IPS-18a (cell line): ENCODE results near the gene ANKK1.

ENCODE experiments used
- H3K27ac ChIP-seq: one replicate; pipeline ENCODE4 v1.5.1; 2013; ENCODE audit warnings: low read length
- H3K27me3 ChIP-seq: one replicate; pipeline ENCODE4 v1.6.1; 2013; ENCODE audit warnings: mild to moderate bottlenecking, low read length; ENCODE audit not compliant: control insufficient read depth, insufficient read depth
- H3K36me3 ChIP-seq: one replicate; pipeline ENCODE4 v1.6.1; 2013; ENCODE audit warnings: low read depth, low read length; ENCODE audit not compliant: control insufficient read depth
- H3K4me1 ChIP-seq: one replicate; pipeline ENCODE4 v1.6.1; 2013; ENCODE audit warnings: low read depth, low read length; ENCODE audit not compliant: control insufficient read depth
- H3K4me3 ChIP-seq: one replicate; pipeline ENCODE4 v1.5.1; 2013; ENCODE audit warnings: low read length
- H3K9ac ChIP-seq: one replicate; pipeline ENCODE4 v1.6.1; 2013; ENCODE audit warnings: mild to moderate bottlenecking, low read length, moderate library complexity
- H3K9me3 ChIP-seq: one replicate; pipeline ENCODE4 v1.6.1; 2013; ENCODE audit warnings: low read depth, low read length; ENCODE audit not compliant: control insufficient read depth

Gene ANKK1

DNA sequence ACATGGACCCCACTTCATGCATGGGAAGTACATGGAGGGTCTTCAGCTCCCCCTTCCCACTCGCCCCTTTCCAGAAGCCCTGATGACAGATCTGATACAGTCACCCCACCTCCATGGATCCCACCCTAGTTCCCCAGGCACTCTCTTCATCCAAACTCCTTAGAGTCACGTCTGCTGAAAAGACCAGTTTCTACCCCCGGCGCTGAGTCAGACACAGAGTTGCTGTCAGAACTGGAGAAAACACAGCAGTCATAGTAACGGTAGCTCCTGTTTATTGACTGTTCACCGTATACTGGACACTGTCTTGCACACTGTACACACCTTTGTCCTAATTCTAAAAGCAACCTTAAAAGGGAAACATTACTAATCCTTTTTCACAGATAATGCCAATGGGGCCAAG, 58.5 kb downstream of the ANKK1 start:
- no peak overlapping the region for H3K27ac ChIP-seq
- no peak overlapping the region for H3K9ac ChIP-seq
- H3K4me1 ChIP-seq = no peaks in the 10 kb centered on the region
- no peaks in the 10 kb centered on the region for H3K36me3 ChIP-seq
- no peaks in the 10 kb centered on the region for H3K27me3 ChIP-seq
- no peak overlapping the region for H3K4me3 ChIP-seq
- no peaks in the 10 kb centered on the region for H3K9me3 ChIP-seq

DNA sequence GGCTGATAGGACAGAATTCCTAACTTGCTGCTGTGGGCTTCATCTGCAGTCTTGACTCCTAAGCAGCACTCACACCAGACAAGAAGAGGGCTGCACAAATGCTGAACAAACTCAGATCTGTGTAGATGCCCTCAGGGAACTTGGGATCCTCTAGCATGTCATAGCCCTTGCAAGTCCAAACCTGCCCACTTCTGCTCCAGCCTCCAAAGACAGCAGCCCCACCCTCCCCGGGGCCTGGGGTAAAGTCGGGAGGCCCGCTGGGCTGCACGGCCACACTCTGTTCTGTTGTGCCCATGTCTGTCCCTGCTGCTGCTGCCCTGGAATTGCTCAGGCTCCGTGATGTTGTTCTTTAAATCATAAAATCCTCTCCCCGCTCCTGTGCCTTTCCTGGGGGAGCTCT, 59.4 kb downstream of the ANKK1 start:
- Histone ChIP-seq H3K36me3 (no peaks in the 10 kb centered on the region), H3K4me3 (no peak overlapping the region), H3K4me1 (no peaks in the 10 kb centered on the region), H3K27ac (no peak overlapping the region), H3K9ac (no peak overlapping the region), H3K9me3 (no peaks in the 10 kb centered on the region), H3K27me3 (no peaks in the 10 kb centered on the region)

DNA sequence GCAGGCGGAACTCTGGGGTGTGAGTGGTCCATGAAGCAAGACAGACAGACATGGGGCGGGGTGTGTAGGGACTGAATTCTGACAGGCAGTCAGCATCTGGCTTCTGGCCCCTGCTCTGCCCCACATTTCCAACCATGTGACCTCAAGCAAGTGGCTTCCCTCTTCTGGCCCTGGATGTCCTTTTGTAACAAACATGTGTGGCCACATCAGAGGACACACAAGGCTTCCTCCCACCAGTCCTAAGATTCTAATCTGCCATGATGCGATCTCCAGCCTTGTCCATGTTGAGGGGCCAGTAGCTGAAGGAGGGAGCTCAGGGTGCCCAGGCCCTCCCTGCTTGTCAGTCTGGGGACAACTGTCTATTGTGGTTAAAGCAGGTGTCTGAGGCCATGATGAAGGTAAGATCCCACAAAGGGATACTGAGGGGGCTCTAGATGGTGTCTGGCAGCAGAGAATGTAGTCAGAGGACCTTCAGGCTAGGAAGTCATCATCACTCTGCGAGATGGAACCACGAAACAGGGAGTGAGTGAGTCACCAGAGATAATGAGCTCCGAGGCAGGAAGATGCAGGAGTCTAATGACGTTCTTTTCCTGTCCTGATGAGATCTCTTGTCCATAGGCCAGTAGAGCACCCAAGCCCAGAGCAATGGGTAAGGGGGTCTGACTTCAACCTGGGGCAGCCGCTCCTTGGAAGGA, 60.2 kb downstream of the ANKK1 start:
- Histone ChIP-seq H3K27ac (no peak overlapping the region), H3K9ac (no peak overlapping the region), H3K4me1 (no peaks in the 10 kb centered on the region), H3K36me3 (no peaks in the 10 kb centered on the region), H3K9me3 (no peaks in the 10 kb centered on the region), H3K4me3 (no peak overlapping the region), H3K27me3 (no peaks in the 10 kb centered on the region)

DNA sequence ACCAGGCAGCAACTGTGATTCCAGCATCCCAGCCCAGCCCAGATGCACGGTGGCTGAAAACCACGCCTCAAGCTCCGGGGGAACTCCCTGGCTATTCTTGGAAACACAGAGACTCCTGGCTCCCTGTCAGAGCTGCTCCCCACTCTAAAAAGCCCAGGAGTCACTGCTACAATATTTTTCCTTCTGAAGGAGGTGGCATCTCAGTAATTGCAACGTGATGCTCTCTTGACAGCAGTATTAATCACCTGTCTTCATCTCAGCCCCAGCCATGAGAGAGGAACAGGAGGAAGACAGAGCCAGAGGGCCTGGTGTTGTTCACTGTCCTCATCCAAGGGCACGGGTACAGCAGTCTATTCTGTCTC, 60.7 kb downstream of the ANKK1 start:
- H3K9ac ChIP-seq = no peak overlapping the region
- H3K27ac ChIP-seq = no peak overlapping the region
- no peaks in the 10 kb centered on the region for H3K27me3 ChIP-seq
- no peaks in the 10 kb centered on the region for H3K9me3 ChIP-seq
- no peak overlapping the region for H3K4me3 ChIP-seq
- H3K4me1 ChIP-seq = no peaks in the 10 kb centered on the region
- H3K36me3 ChIP-seq = no peaks in the 10 kb centered on the region

DNA sequence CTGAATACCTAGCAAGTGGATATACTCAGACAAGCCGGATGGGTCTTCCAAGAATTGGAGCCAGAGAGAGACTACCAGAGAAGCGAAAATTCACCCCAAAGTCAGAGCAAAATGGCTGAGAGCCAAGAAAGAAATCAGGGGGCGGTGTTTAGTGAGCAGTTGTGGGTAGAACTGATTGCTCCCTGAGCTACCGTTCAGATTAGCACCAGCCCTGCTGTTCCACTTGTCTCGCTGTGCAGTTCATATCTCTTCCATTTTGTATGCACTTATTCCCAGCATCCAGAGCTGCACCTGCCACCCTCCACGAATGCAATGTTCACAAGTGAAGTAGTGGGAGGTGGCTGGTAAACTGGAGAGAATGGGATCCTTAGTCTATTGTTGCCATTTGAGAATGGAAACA, 62.2 kb downstream of the ANKK1 start:
- Histone ChIP-seq H3K9me3 (no peaks in the 10 kb centered on the region), H3K4me3 (no peak overlapping the region), H3K9ac (no peak overlapping the region), H3K27ac (no peak overlapping the region), H3K27me3 (no peaks in the 10 kb centered on the region), H3K4me1 (no peaks in the 10 kb centered on the region), H3K36me3 (no peaks in the 10 kb centered on the region)
